HTERT RPE-1 (cell line): ENCODE results near the gene CCDC178.

Source experiments
- in situ Hi-C: fragments of 300-500 bp; cut with MboI; formaldehyde crosslinking; loops from 4 replicates; pipeline ENCODE4 v1.14.3; 2020; ENCODE audit warnings: low sequenced_read_pairs

The CCDC178 gene

DNA sequence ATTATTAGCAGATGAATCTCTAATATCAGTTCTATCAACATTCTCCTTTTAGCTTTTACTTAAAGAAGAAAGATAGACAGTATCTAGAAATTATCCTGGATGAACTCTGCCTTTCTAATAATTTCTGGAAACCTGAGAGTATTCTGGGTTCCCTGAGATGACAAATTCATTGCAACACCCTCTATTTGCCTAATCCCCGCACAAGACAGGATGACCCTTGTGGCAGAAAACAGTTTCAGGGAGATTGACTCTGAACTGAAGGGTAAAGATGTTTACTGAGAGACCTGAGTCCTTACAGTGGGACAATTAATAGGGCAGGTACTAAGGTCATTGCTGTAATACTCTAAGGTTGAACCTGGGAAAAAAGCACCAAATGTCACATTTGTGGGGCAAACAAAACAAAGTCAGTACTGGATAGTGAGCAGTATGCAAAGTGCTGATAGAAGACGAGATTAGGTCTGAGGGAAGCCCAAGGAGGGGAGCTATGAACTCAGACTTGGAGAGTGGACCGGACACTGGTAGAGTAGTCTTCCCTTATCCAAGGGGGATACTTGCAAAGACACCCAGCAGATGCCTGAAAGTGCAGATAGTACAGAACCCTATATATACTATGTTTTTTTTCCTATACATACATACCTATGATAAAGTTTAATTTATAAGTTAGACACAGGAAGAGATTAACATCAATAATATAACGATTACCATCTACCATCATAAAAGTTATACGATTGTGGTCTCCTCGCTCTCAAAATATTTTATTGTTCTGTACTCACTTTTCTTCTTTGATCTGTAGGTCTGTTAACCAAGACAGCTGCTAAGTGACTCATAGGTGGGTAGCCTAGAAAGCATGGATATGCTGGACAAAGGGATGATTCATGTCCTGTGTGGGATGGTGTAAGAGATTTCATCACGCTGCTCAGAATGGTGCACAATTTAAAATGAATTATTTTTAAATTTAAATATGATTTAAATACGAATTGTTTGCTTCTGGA is 519.4 kb downstream of the CCDC178 start:
- in situ Hi-C loops, result no loop called here

DNA sequence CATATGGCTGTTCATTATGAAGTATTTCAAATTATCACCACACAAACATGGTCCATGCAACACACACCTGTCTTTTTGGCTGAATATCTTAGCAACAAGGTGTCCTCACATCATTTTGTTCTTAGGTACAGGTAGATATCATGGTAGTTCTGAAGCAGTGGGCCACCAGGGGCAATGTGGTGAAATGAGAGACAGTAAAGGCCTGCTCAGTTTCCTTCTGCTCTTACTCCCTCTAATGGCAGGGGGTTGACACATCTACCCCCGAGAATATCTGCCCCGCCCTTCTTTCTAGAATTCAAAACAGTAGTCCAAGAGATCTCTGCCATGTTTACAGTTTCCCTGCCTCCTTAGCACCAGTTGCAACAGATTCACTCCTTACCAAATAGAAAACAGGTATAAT is 520.7 kb downstream of the CCDC178 start:
- in situ Hi-C loops, result no loop called here

DNA sequence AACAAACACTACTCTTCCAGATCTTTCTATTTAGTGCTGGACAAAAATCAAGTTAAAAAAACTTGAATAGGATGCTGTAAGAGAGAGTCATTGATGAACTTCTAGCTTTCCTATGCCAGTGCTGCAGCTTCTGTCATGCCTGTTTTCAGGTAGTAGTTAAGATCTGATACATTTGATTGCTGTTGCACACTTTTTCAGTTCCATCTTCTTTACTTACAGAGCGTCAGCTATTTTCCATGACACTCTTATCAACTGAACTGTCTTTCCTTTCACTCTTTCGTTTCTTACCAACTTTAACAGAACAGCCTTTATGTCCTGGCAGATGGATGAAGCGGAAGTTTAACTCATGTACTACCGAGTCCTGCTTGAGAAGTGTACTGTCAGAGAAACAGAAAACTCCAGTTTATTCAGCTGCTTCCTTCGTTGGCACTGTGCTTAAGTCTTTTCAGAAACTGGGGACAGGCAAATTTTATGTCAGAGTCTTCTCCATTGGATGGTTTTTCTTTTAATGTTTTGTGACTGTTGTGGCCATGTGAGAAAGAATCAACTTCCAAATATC is 521.8 kb downstream of the CCDC178 start:
- in situ Hi-C loops, result no loop called here

GRCh38 chr18:32915516-32915915 is 525.0 kb downstream of the CCDC178 start:
- in situ Hi-C loops, result no loop called here

DNA sequence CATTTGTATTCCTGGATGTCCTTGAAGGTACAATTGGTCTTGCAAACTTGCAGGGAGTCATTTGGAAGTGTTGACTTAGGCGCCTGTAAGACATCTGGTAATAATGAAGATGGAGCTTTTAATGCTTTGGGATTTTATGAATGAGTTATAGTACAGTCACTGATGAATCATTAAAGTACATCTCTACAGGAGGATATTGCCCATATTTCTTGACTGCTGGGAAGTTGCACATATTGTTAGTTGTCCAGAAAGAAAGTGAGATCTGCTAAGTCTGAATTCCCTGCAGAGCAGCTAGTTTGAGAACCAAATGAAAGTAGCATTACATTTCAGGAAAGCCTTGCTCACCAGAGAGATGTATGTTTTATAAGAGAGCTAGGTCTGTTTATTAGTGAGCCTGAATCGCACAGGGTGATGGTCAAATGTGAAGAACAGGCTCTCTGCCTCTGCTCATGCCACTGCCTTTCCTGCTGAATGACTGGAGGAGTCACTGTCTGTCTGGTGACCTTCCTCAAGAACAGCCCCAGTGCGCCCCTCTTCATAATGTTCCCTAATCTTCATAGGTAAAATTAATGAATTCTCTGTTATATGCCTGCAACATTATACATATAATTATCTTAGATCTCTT is 528.7 kb downstream of the CCDC178 start:
- in situ Hi-C loops, result no loop called here

DNA sequence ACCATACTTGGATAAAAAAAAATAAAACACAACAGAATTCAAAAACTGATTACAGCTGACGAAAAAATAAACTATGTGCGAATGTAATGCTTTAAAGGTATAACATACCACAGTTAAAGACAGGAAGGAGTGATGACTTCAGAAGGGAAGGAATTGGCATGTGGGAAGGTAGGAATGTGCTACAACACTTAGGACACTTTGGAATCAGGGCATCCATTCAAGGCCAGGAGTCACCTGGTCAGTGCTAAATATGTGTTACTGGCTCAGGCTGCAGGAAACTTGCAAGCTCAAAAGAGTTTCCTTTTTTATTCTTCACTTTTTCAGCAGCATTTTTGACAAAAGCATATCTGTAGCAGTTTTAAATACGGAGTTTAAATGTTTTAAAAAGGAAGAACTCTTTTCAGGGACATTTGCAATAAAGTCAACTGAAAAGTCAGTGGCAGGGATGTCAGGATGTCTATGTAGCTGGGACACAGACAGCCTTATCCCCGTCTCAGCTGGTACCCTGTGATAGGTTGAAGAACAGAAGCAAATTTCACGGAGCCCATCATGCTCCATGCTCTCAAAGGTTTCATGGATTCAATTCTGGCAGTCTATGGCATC is 529.7 kb downstream of the CCDC178 start:
- in situ Hi-C loops, result no loop called here

DNA sequence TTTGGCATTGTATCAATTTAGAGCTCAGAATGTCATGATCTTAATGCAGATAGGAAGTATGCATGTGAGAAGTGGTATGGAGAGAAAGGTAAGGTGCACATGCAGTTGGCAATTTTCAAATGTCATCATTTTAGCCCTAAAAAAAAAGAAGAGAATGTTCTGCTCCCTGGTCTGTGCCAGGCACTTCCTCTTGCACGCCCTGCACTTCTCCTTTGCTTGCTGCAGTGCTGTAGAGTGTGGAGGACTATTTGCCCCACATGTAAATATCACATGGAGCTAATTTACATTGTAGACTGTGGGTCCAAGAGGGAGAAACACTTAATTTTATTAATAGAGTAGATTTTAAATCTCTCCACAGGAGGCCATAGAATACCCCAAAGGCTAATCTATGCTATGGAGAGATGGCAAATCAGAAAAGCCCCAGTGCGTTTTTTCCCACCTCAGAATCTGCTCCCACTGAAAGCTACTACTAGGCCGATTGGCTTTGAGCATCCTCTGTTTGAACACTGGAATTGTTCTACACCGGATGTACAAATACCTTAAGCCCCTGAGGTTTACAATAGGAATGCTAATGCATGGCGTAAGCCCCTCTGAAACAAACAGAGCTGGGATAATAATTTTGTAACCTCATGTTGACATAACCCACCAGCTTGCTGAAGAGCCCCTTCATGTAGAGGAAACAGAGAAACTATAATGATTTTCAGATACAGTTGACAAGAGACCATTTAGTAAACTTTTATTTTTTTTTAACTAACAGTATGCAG is 530.5 kb downstream of the CCDC178 start:
- in situ Hi-C loops, result no loop called here

GRCh38 chr18:32908424-32908805 is 532.1 kb downstream of the CCDC178 start:
- in situ Hi-C loops, result no loop called here

- in situ Hi-C loops, result no loop called here
These were observed 532.7 kb downstream of the CCDC178 start for GRCh38 chr18:32907648-32908423.

GRCh38 chr18:32907311-32907585 is 533.3 kb downstream of the CCDC178 start:
- in situ Hi-C loops, result no loop called here

- in situ Hi-C loops, result no loop called here
These were observed 533.8 kb downstream of the CCDC178 start for GRCh38 chr18:32906506-32907310.

GRCh38 chr18:32905651-32906050 is 534.9 kb downstream of the CCDC178 start:
- in situ Hi-C loops, result no loop called here

- in situ Hi-C loops, result no loop called here
These were observed 537.8 kb downstream of the CCDC178 start for GRCh38 chr18:32902568-32903330.

GRCh38 chr18:32899819-32900218 is 540.7 kb downstream of the CCDC178 start:
- in situ Hi-C loops, result no loop called here

- in situ Hi-C loops, result no loop called here
These were observed 543.6 kb downstream of the CCDC178 start for GRCh38 chr18:32896776-32897547.

- in situ Hi-C loops, result no loop called here
These were observed 546.6 kb downstream of the CCDC178 start for GRCh38 chr18:32893915-32894314.

DNA sequence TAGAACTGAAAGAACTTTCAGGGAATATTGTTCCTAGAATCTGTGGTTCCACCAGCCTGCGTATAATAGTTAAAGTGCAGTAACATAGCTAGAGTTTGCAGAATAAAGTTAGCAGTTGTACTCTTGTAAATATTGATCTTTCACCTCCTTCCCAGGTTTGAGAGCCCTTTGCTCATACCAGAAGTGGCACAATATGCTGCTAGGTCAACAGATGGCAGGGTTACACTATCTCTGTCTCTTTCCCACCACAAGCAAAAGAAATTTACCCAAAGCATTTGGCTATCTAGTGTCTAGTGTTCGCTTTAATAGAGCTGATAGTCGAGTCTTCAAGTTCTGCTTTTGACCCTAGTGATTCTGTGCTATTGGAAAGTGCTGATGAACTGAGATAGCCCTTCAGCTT is 548.7 kb downstream of the CCDC178 start:
- in situ Hi-C loops, result no loop called here

GRCh38 chr18:32891130-32891529 is 549.4 kb downstream of the CCDC178 start:
- in situ Hi-C loops, result no loop called here
